GM23338 (cell line): ENCODE data around the gene KLK15. TPM values are rescaled to one million over a fixed set of nuclear protein-coding genes. Genes with fewer than 3 reads are reported as not detected.

Source experiments
- ATAC-seq: fragments of 200-7000 bp; cut with Tn5 transposase; 3 replicates; pipeline ENCODE4 v1.9.1; 2020
- DNase-seq: peaks from one replicate; pipeline ENCODE4 v3.0.0-alpha.2; 2015; ENCODE audit warnings: low spot score
- H2AFZ ChIP-seq: fragments of 200-600 bp; sonication (generic); 2 replicates; pipeline ENCODE4 v1.8.0; 2016; ENCODE audit warnings: antibody characterized with exemption, mild to moderate bottlenecking, moderate library complexity
- H3F3A ChIP-seq: fragments of 200-600 bp; sonication (generic); replicated peaks from 2 replicates; pipeline ENCODE4 v1.8.0; 2017; ENCODE audit warnings: antibody characterized with exemption, mixed run types, low read depth
- H3K27ac ChIP-seq: fragments of 200-600 bp; sonication (generic); 2 replicates; pipeline ENCODE4 v1.6.1; 2016; ENCODE audit warnings: low read depth
- H3K27me3 ChIP-seq: fragments of 200-600 bp; sonication (generic); 2 replicates; pipeline ENCODE4 v1.8.0; 2016; ENCODE audit warnings: mild to moderate bottlenecking, mixed run types, moderate library complexity; ENCODE audit not compliant: insufficient read depth
- H3K36me3 ChIP-seq: fragments of 200-600 bp; sonication (generic); 2 replicates; pipeline ENCODE4 v1.8.0; 2016; ENCODE audit warnings: mild to moderate bottlenecking; ENCODE audit not compliant: insufficient read depth
- H3K4me1 ChIP-seq: fragments of 200-600 bp; sonication (generic); 2 replicates; pipeline ENCODE4 v1.8.0; 2016; ENCODE audit warnings: mild to moderate bottlenecking, moderate library complexity; ENCODE audit not compliant: insufficient read depth
- H3K4me2 ChIP-seq: fragments of 200-600 bp; sonication (generic); 2 replicates; pipeline ENCODE4 v1.7.1; 2017; ENCODE audit warnings: mixed run types
- H3K4me3 ChIP-seq: fragments of 200-600 bp; sonication (generic); 2 replicates; pipeline ENCODE4 v1.6.1; 2016; ENCODE audit warnings: mixed run types
- H3K79me2 ChIP-seq: fragments of 200-600 bp; sonication (generic); replicated peaks from 2 replicates; pipeline ENCODE4 v1.8.0; 2017; ENCODE audit warnings: mild to moderate bottlenecking; ENCODE audit not compliant: insufficient read depth
- H3K9me2 ChIP-seq: fragments of 200-600 bp; sonication (generic); 2 replicates; pipeline ENCODE4 v1.8.0; 2017; ENCODE audit not compliant: insufficient read depth
- H4K20me1 ChIP-seq: fragments of 200-600 bp; sonication (generic); replicated peaks from 2 replicates; pipeline ENCODE4 v1.8.0; 2017; ENCODE audit warnings: mild to moderate bottlenecking; ENCODE audit not compliant: insufficient read depth
- H3K27ac Mint-ChIP-seq: 2 replicates; pipeline ENCODE4 v1.8.0; 2020; ENCODE audit warnings: inconsistent platforms, mild to moderate bottlenecking, moderate library complexity, mixed read lengths
- H3K27me3 Mint-ChIP-seq: 3 replicates; pipeline ENCODE4 v1.8.0; 2022; ENCODE audit warnings: low read depth, mild to moderate bottlenecking, moderate library complexity, mixed read lengths, inconsistent platforms; ENCODE audit not compliant: insufficient read depth, poor library complexity
- H3K36me3 Mint-ChIP-seq: 3 replicates; pipeline ENCODE4 v1.8.0; 2021; ENCODE audit warnings: low read depth, mild to moderate bottlenecking, inconsistent platforms, moderate library complexity, mixed read lengths
- H3K4me1 Mint-ChIP-seq: 3 replicates; pipeline ENCODE4 v1.8.0; 2020; ENCODE audit warnings: mild to moderate bottlenecking, inconsistent platforms, mixed read lengths
- H3K4me3 Mint-ChIP-seq: 3 replicates; pipeline ENCODE4 v1.8.0; 2021; ENCODE audit warnings: moderate library complexity, mild to moderate bottlenecking, inconsistent platforms, mixed read lengths
- H3K9me3 Mint-ChIP-seq: 3 replicates; pipeline ENCODE4 v1.8.0; 2020; ENCODE audit warnings: moderate library complexity, mild to moderate bottlenecking, inconsistent platforms, mixed read lengths
- CTCF ChIP-seq, 2 experiments: fragments of 200-600 bp in 1 of 2; sonication (generic) in 1 of 2; conservative IDR thresholded peaks; 2 replicates each; pipeline versions ENCODE4 v1.5.1 to v1.6.1; 2016 to 2017; ENCODE audit warnings: antibody characterized with exemption in 2 of 2, low read depth in 2 of 2, mild to moderate bottlenecking in 2 of 2, moderate library complexity in 1 of 2
- EZH2 ChIP-seq: fragments of 200-600 bp; sonication (generic); IDR thresholded peaks from one replicate; pipeline ENCODE4 v1.8.0; 2017; ENCODE audit warnings: antibody characterized with exemption, mild to moderate bottlenecking, low read depth; ENCODE audit not compliant: unreplicated experiment
- EZH2phosphoT487 ChIP-seq: fragments of 200-600 bp; sonication (generic); IDR thresholded peaks from one replicate; pipeline ENCODE4 v1.8.1; 2018; ENCODE audit warnings: antibody characterized with exemption; ENCODE audit not compliant: unreplicated experiment
- NANOG ChIP-seq: IDR thresholded peaks from 2 replicates; pipeline ENCODE4 v1.6.1; 2016; ENCODE audit warnings: antibody characterized with exemption, borderline replicate concordance
- POLR2AphosphoS5 ChIP-seq: IDR thresholded peaks from 2 replicates; pipeline ENCODE4 v1.6.1; 2016; ENCODE audit warnings: antibody characterized with exemption, low read depth
- ZNF114 ChIP-seq: fragments of 250-450 bp; sonication (Bioruptor Pico); IDR thresholded peaks from 2 replicates; pipeline ENCODE4 v1.5.0; 2020; ENCODE audit warnings: mild to moderate bottlenecking, moderate library complexity
- ZNF331 ChIP-seq: fragments of 250-450 bp; sonication (Bioruptor Pico); IDR thresholded peaks from 2 replicates; pipeline ENCODE4 v1.5.0; 2020; ENCODE audit warnings: low read depth, mild to moderate bottlenecking, moderate library complexity
- ZNF462 ChIP-seq: fragments of 250-450 bp; sonication (Bioruptor Pico); IDR thresholded peaks from 2 replicates; pipeline ENCODE4 v1.5.0; 2020; ENCODE audit warnings: mild to moderate bottlenecking, moderate library complexity
- polyA plus RNA-seq: library from polyadenylated mRNA; unstranded; fragments of >200 nt; fragmentation: Nextera tagmentation; extraction: Ambion mirVana; gene quantifications from 2 replicates; pipeline ENCODE4 v1.2.1, GENCODE V29; 2016
- total RNA-seq: library from RNA; depleted of rRNA; stranded (reverse); fragments of >200 nt; shearing (Covaris generic); gene quantifications from 2 replicates; pipeline ENCODE4 v1.2.3, GENCODE V29; 2014

The KLK15 gene
- total and polyA plus RNA-seq, 2 experiments from 2014 or later = not detected

- no peak for TF ChIP-seq ZNF462
- 0 out of 4 replicates have a peak, but pooled peaks of 1 of the 2 experiments have one; percentile 3 for TF ChIP-seq CTCF (conservative IDR thresholded peaks at IDR 0.05; ENCODE audit: low read depth in 2 of 2)
These were observed 44.0 kb upstream of the KLK15 start (continued) for GRCh38 chr19:50877338-50877737.

GRCh38 chr19:50876456-50876855 lies 43.1 kb upstream of the KLK15 start:
- Histone ChIP-seq H3K9me2 (no peaks in the 10 kb centered on the region), H3K36me3 (no peaks in the 10 kb centered on the region), H3K27ac (no peak overlapping the region), H2AFZ (0 out of 2 replicates have a peak overlapping the region, but pooled peaks have one; percentile 94), H3K4me1 (peaks cover 9% of the 10 kb centered on the region; the same call in 1 of the 2 replicates), H3F3A (no peaks in the 10 kb centered on the region), H4K20me1 (no peaks in the 10 kb centered on the region), H3K4me2 (no peak overlapping the region), H3K4me3 (no peak overlapping the region), H3K79me2 (no peaks in the 10 kb centered on the region), H3K27me3 (no peaks in the 10 kb centered on the region)
- Mint-ChIP-seq H3K4me3 (no peak overlapping the region), H3K9me3 (peaks cover 6% of the 10 kb centered on the region), H3K27ac (no peak overlapping the region), H3K27me3 (peaks cover 4% of the 10 kb centered on the region), H3K36me3 (peaks cover 22% of the 10 kb centered on the region), H3K4me1 (no peaks in the 10 kb centered on the region)
- DNase-seq = no peak
- ATAC-seq = no peak
- TF ChIP-seq ZNF114 (CRISPR knock-in tag) = no peak
- no peak for TF ChIP-seq ZNF331 (CRISPR knock-in tag)
- TF ChIP-seq EZH2phosphoT487 = no peak
- no peak for TF ChIP-seq NANOG
- no peak for TF ChIP-seq CTCF (conservative IDR thresholded peaks at IDR 0.05; ENCODE audit: low read depth in 2 of 2)
- TF ChIP-seq EZH2 = no peak
- no peak for TF ChIP-seq POLR2AphosphoS5
